HEK293 (cell line): ENCODE measurements around the gene NFIC.

Source experiments
- CTCF ChIA-PET: fragments of 350-600 bp; formaldehyde crosslinking; extraction: SDS; loops from one replicate; lab custom pipeline; 2021; ENCODE audit warnings: antibody characterized with exemption; lab: Yijun Ruan, JAX
- POLR2A ChIA-PET: fragments of 300-600 bp; formaldehyde crosslinking; extraction: SDS; loops from one replicate; lab custom pipeline; 2020; ENCODE audit warnings: antibody characterized with exemption, inconsistent platforms; lab: Yijun Ruan, JAX
- H3K27ac ChIP-seq: fragments of 200-500 bp; sonication (Bioruptor generic); 2 replicates; pipeline ENCODE4 v1.5.1; 2014; ENCODE audit warnings: low read depth, low read length, control low read depth, inconsistent platforms; ENCODE audit errors: extremely low read depth
- H3K36me3 ChIP-seq, 2 experiments: fragments of 200-500 bp in 1 of 2; sonication (Bioruptor generic) in 1 of 2; 1 replicate in 1 of 2; 2 replicates in 1 of 2; pipeline ENCODE4 v1.5.1; 2014 to 2017; ENCODE audit warnings: inconsistent platforms in 2 of 2, low read length in 2 of 2; ENCODE audit not compliant: control insufficient read depth in 2 of 2, insufficient read depth in 1 of 2
- H3K4me1 ChIP-seq: fragments of 200-500 bp; sonication (Bioruptor generic); 2 replicates; pipeline ENCODE4 v1.5.1; 2014; ENCODE audit warnings: mild to moderate bottlenecking, low read length, inconsistent platforms; ENCODE audit not compliant: control insufficient read depth, insufficient read depth
- H3K4me3 ChIP-seq: 2 replicates; pipeline ENCODE4 v1.5.1; 2011; ENCODE audit warnings: low read depth, mild to moderate bottlenecking, control low read depth, low read length, moderate library complexity
- H3K9me3 ChIP-seq: fragments of 200-500 bp; sonication (Bioruptor generic); 2 replicates; pipeline ENCODE4 v1.5.1; 2014; ENCODE audit warnings: low read depth, low read length, inconsistent platforms; ENCODE audit not compliant: control insufficient read depth, insufficient read depth
- GLI4 ChIP-seq: fragments of 450-650 bp; formaldehyde crosslinking; IDR thresholded peaks from 2 replicates; pipeline ENCODE4 v1.5.1; 2016; ENCODE audit warnings: missing biosample characterization, missing genetic modification characterization
- INSM2 ChIP-seq: fragments of 450-650 bp; formaldehyde crosslinking; IDR thresholded peaks from 2 replicates; pipeline ENCODE4 v1.5.1; 2016; ENCODE audit warnings: missing biosample characterization, missing genetic modification characterization
- KLF8 ChIP-seq: fragments of 450-650 bp; formaldehyde crosslinking; IDR thresholded peaks from 2 replicates; pipeline ENCODE4 v1.5.1; 2016; ENCODE audit warnings: missing biosample characterization, missing genetic modification characterization
- MEIS1 ChIP-seq: sonication (generic); formaldehyde crosslinking; IDR thresholded peaks from 2 replicates; pipeline ENCODE4 v1.8.1; 2022; ENCODE audit warnings: missing genetic modification reagents, mild to moderate bottlenecking, borderline replicate concordance
- MZF1 ChIP-seq: fragments of 450-650 bp; formaldehyde crosslinking; IDR thresholded peaks from 2 replicates; pipeline ENCODE4 v1.5.1; 2017; ENCODE audit warnings: missing biosample characterization, missing genetic modification characterization, borderline replicate concordance
- SALL2 ChIP-seq: fragments of 450-650 bp; formaldehyde crosslinking; IDR thresholded peaks from 2 replicates; pipeline ENCODE4 v1.5.0; 2017; ENCODE audit warnings: missing biosample characterization, mild to moderate bottlenecking, missing genetic modification characterization, borderline replicate concordance
- YY2 ChIP-seq: fragments of 450-650 bp; formaldehyde crosslinking; IDR thresholded peaks from 2 replicates; pipeline ENCODE4 v1.5.1; 2016; ENCODE audit warnings: missing biosample characterization, missing genetic modification characterization
- ZBTB17 ChIP-seq: fragments of 450-650 bp; formaldehyde crosslinking; IDR thresholded peaks from 2 replicates; pipeline ENCODE4 v1.5.1; 2016; ENCODE audit warnings: missing biosample characterization, missing genetic modification characterization
- ZBTB7A ChIP-seq: fragments of 450-650 bp; formaldehyde crosslinking; IDR thresholded peaks from 2 replicates; pipeline ENCODE4 v1.5.1; 2016; ENCODE audit warnings: low read depth, missing biosample characterization, missing genetic modification characterization
- ZBTB8A ChIP-seq: fragments of 450-650 bp; formaldehyde crosslinking; IDR thresholded peaks from 2 replicates; pipeline ENCODE4 v1.5.1; 2016; ENCODE audit warnings: missing biosample characterization, missing genetic modification characterization
- ZNF121 ChIP-seq: fragments of 450-650 bp; formaldehyde crosslinking; IDR thresholded peaks from 2 replicates; pipeline ENCODE4 v1.5.1; 2016; ENCODE audit warnings: missing biosample characterization, missing genetic modification characterization
- ZNF148 ChIP-seq: fragments of 450-650 bp; formaldehyde crosslinking; IDR thresholded peaks from 2 replicates; pipeline ENCODE4 v1.5.0; 2017; ENCODE audit warnings: missing biosample characterization, missing genetic modification characterization, borderline replicate concordance
- ZNF274 ChIP-seq, 2 experiments: fragments of 200-500 bp in 1 of 2; fragments of 450-650 bp in 1 of 2; sonication (Bioruptor generic) in 1 of 2; formaldehyde crosslinking in 1 of 2; IDR thresholded peaks; 2 replicates each; pipeline versions ENCODE4 v1.5.1 to v1.6.1; 2014 to 2016; ENCODE audit warnings: borderline replicate concordance in 1 of 2, inconsistent platforms in 1 of 2, low read length in 1 of 2, missing biosample characterization in 1 of 2, missing genetic modification characterization in 1 of 2
- ZNF391 ChIP-seq: fragments of 450-650 bp; formaldehyde crosslinking; IDR thresholded peaks from 2 replicates; pipeline ENCODE4 v1.5.1; 2016; ENCODE audit warnings: low read depth, missing biosample characterization, missing genetic modification characterization, borderline replicate concordance
- ZNF433 ChIP-seq: fragments of 450-650 bp; formaldehyde crosslinking; IDR thresholded peaks from 2 replicates; pipeline ENCODE4 v1.5.1; 2016; ENCODE audit warnings: missing biosample characterization, missing genetic modification characterization, low read depth
- ZNF544 ChIP-seq: fragments of 450-650 bp; formaldehyde crosslinking; IDR thresholded peaks from 2 replicates; pipeline ENCODE4 v1.5.0; 2017; ENCODE audit warnings: missing biosample characterization, missing genetic modification characterization
- ZNF561 ChIP-seq: fragments of 450-650 bp; IDR thresholded peaks from 2 replicates; pipeline ENCODE4 v1.5.1; 2018; ENCODE audit warnings: missing biosample characterization, missing genetic modification characterization, borderline replicate concordance
- ZNF585B ChIP-seq: fragments of 450-650 bp; formaldehyde crosslinking; IDR thresholded peaks from 2 replicates; pipeline ENCODE4 v1.5.1; 2016; ENCODE audit warnings: missing biosample characterization, missing genetic modification characterization
- ZNF596 ChIP-seq: fragments of 450-650 bp; IDR thresholded peaks from 2 replicates; pipeline ENCODE4 v1.5.0; 2018; ENCODE audit warnings: missing biosample characterization, mild to moderate bottlenecking, missing genetic modification characterization, moderate library complexity
- ZNF639 ChIP-seq: fragments of 450-650 bp; formaldehyde crosslinking; IDR thresholded peaks from 2 replicates; pipeline ENCODE4 v1.5.1; 2016; ENCODE audit warnings: missing biosample characterization, missing genetic modification characterization
- ZNF792 ChIP-seq: fragments of 450-650 bp; formaldehyde crosslinking; IDR thresholded peaks from 2 replicates; pipeline ENCODE4 v1.5.1; 2016; ENCODE audit warnings: missing biosample characterization, missing genetic modification characterization
- ZSCAN4 ChIP-seq: fragments of 450-650 bp; formaldehyde crosslinking; IDR thresholded peaks from 2 replicates; pipeline ENCODE4 v1.5.1; 2017; ENCODE audit warnings: missing biosample characterization, missing genetic modification characterization

Gene NFIC

GRCh38 chr19:3351702-3352447, 14.5 kb upstream of the NFIC start:
- Histone ChIP-seq H3K4me1 (no peaks in the 10 kb centered on the region), H3K27ac (no peak overlapping the region), H3K4me3 (no peak overlapping the region), H3K36me3 (no peaks in the 10 kb centered on the region), H3K9me3 (no peaks in the 10 kb centered on the region)
- POLR2A ChIA-PET = no interaction called here
- TF ChIP-seq ZNF391 (tag by site-specific recombination) (no peak), ZNF121 (tag by site-specific recombination) (peak; percentile 49; the same call in 1 of the 2 replicates), MEIS1 (no peak), KLF8 (no peak), ZBTB7A (tag by site-specific recombination) (no peak), ZNF596 (tag by site-specific recombination) (no peak), ZNF544 (no peak), ZNF274 (IDR thresholded peaks at IDR 0.05; ENCODE audit: low read length) (no peak), ZNF274 (tag by site-specific recombination; IDR thresholded peaks at IDR 0.05; ENCODE audit: borderline replicate concordance) (no peak)
- TF ChIP-seq, all 188 proteins: peak for 1
- CTCF ChIA-PET = interaction anchor here (0.6 to 2.6 kb wide), 4 partner anchors 50 to 208 kb away, joined by 3 to 7 read pairs (median 4); no protein-coding TSS in a partner anchor

GRCh38 chr19:3353493-3353892, 12.9 kb upstream of the NFIC start:
- CTCF ChIA-PET = interaction anchor here (1.1 to 2.6 kb wide), 3 partner anchors 12 to 119 kb away, joined by 3 to 7 read pairs (median 4); no protein-coding TSS in a partner anchor
- Histone ChIP-seq H3K4me1 (no peaks in the 10 kb centered on the region; the same call in 1 of the 2 replicates), H3K9me3 (no peaks in the 10 kb centered on the region), H3K36me3 (no peaks in the 10 kb centered on the region), H3K4me3 (no peak overlapping the region), H3K27ac (no peak overlapping the region)
- TF ChIP-seq ZNF792 (tag by site-specific recombination) = no peak
- TF ChIP-seq SALL2 (tag by site-specific recombination) = no peak
- TF ChIP-seq INSM2 = no peak
- TF ChIP-seq GLI4 (tag by site-specific recombination) = no peak
- no peak for TF ChIP-seq ZSCAN4 (tag by site-specific recombination)
- TF ChIP-seq MZF1 (tag by site-specific recombination) = 0 out of 2 replicates have a peak, but pooled peaks have one; percentile 35
- POLR2A ChIA-PET = interaction anchor here (0.6 kb wide), 1 partner anchor 421 kb away, joined by 3 read pairs; no protein-coding TSS in a partner anchor

- H3K9me3 ChIP-seq = no peaks in the 10 kb centered on the region
- ChIA-PET POLR2A (no interaction called here), CTCF (interaction anchor here (0.9 kb wide), 1 partner anchor 129 kb away, joined by 3 read pairs; no protein-coding TSS in a partner anchor)
- H3K4me3 ChIP-seq = no peak overlapping the region
- H3K36me3 ChIP-seq = no peaks in the 10 kb centered on the region
- peaks cover 3% of the 10 kb centered on the region; the same call in 1 of the 2 replicates for H3K4me1 ChIP-seq
- TF ChIP-seq ZNF639 (tag by site-specific recombination) (no peak), ZBTB8A (tag by site-specific recombination) (no peak), YY2 (no peak), ZNF433 (tag by site-specific recombination) (no peak), ZNF585B (tag by site-specific recombination) (no peak), ZBTB17 (tag by site-specific recombination) (no peak), ZNF561 (tag by site-specific recombination) (no peak), ZNF391 (tag by site-specific recombination) (no peak), ZNF148 (tag by site-specific recombination) (no peak)
- no peak overlapping the region for H3K27ac ChIP-seq
These were observed 9.6 kb upstream of the NFIC start for GRCh38 chr19:3356805-3357204.
